Suprapubic skin (tissue), 3 donors: ENCODE results near the gene TPT1.

Experiments
- POLR2A ChIP-seq, 2 donors: fragments of 450-650 bp; IDR thresholded peaks; one replicate each; pipeline ENCODE4 v1.6.1; 2017; ENCODE audit warnings: antibody characterized with exemption in 2 of 2, mild to moderate bottlenecking in 2 of 2, moderate library complexity in 2 of 2
- TF ChIP-seq, protein P1 (sequence below), 2 donors: fragments of 200-600 bp in 1 of 2; fragments of 450-650 bp in 1 of 2; sonication (generic) in 1 of 2; IDR thresholded peaks; one replicate each; pipeline ENCODE4 v1.5.1; 2016 to 2019; ENCODE audit warnings: antibody characterized with exemption in 2 of 2, mild to moderate bottlenecking in 1 of 2, moderate library complexity in 1 of 2

DNA sequence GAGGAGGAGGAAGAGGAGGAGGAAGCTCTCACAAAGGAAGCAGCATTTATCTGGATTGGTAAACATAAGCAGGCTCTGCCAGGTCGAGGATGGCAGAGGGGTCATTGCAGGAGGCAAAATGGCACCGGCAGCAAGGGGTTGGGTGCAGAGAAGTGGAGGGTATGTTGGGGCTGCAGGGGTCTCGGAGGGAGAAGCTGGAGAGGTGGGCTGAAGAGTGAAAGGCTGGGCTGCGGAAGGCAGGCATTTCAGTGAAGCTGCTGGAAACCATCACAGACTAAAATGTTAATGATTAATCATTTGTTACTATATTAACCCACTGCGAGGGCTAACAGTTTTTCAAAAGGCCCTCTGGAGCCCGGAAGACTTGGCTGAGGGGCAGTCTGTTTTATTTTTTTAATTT is 24.6 kb downstream of the TPT1 start:
- TF ChIP-seq POLR2A (IDR thresholded peaks at IDR 0.05) = no peak
- TF ChIP-seq, protein P1, sequence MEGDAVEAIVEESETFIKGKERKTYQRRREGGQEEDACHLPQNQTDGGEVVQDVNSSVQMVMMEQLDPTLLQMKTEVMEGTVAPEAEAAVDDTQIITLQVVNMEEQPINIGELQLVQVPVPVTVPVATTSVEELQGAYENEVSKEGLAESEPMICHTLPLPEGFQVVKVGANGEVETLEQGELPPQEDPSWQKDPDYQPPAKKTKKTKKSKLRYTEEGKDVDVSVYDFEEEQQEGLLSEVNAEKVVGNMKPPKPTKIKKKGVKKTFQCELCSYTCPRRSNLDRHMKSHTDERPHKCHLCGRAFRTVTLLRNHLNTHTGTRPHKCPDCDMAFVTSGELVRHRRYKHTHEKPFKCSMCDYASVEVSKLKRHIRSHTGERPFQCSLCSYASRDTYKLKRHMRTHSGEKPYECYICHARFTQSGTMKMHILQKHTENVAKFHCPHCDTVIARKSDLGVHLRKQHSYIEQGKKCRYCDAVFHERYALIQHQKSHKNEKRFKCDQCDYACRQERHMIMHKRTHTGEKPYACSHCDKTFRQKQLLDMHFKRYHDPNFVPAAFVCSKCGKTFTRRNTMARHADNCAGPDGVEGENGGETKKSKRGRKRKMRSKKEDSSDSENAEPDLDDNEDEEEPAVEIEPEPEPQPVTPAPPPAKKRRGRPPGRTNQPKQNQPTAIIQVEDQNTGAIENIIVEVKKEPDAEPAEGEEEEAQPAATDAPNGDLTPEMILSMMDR (IDR thresholded peaks at IDR 0.05) = no peak
